ENCODE measurements around the gene CRACDL.

CRACDL gene

DNA sequence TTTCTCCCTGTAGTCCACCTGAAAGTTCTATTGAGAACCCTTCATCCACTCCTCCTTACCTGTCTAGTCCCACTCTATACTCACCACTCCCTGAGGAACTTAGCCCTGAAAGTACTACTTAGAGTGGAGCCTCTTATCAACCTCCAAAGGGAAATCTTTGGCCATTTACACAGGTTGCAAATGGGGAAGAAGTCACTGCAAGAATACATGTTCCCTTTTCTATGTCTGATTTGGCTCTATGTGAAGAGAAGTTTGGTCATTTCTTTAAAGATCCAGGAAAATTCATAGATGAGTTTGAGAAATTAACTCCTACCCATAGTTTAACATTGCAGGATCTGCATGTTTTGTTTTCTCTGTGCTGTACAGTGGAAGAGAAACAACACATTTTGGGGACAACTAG lies 182.2 kb downstream of the CRACDL start:
- TF ChIP-seq, protein P1, sequence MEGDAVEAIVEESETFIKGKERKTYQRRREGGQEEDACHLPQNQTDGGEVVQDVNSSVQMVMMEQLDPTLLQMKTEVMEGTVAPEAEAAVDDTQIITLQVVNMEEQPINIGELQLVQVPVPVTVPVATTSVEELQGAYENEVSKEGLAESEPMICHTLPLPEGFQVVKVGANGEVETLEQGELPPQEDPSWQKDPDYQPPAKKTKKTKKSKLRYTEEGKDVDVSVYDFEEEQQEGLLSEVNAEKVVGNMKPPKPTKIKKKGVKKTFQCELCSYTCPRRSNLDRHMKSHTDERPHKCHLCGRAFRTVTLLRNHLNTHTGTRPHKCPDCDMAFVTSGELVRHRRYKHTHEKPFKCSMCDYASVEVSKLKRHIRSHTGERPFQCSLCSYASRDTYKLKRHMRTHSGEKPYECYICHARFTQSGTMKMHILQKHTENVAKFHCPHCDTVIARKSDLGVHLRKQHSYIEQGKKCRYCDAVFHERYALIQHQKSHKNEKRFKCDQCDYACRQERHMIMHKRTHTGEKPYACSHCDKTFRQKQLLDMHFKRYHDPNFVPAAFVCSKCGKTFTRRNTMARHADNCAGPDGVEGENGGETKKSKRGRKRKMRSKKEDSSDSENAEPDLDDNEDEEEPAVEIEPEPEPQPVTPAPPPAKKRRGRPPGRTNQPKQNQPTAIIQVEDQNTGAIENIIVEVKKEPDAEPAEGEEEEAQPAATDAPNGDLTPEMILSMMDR (IDR thresholded peaks at IDR 0.05), result no peak

DNA sequence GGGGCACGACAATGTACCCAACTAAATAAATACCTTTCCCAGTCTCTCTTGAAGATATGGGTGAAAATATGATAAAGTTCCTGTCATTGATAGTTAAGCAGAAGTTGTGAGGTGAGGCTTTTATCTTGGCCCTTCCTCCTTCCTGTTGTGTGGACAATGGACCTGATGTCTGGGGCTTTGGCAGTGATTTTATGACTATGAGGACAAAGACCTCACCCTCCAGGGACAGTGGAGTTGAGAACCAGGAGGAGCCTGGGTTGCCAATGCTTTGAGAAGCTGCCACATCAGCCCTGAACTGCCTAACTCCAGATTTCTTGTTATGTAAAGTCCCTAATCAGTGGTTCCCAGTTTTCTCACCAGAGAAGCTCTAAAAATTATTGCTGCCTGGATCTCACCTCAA lies 184.3 kb downstream of the CRACDL start:
- TF ChIP-seq, protein P1 (IDR thresholded peaks at IDR 0.05), result no peak

DNA sequence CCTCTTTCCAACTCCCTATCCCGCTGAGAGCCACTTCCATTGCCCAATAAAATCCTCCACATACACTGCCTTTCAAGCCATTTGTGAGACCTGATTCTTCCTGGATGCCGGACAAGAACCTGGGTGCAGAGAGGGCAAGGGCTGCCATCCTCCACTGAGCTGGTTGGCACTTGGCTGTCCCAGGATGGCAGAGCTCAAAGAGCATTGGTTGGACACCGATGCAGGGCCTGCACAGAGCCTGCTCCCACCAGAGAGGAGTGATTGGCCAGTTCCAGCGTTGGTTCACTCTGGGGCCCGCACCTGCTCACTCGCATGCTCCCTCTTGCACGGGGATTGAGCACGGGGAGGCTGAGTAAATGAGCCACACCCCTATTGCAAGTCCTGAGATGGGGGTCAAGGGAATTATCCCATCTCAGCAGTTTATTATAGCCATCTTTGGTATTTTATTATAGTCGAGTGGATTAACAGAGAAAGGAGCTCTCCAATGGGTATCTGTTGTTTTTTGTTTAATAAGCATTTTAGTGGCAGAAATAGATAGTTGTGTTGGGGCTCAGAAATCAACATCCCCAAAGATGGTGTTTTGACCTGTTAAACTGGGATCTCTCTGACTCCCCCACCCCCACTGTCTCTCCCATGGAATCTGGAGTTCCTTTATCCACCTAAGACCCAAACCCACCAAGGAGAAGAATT lies 185.3 kb downstream of the CRACDL start:
- TF ChIP-seq, protein P1 (IDR thresholded peaks at IDR 0.05), result no peak

DNA sequence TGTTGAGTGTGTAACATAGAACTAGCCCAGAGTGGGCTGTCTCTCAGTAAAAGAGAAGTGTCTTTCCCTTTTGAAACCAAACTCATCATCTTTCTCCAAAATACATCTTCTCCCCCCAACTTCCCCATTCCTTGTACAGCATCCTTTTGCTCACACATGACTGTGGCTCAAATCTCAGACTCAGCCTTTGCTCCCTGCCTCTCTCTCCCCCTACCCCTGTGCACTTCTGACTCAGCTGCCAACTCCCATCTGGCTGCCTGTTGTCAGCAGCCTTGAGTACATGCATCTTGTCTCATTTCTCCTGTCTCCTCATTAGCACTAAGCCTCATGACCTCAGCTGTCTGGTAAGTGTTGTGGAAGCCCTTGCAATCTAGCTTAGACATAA lies 187.0 kb downstream of the CRACDL start:
- TF ChIP-seq, protein P1 (IDR thresholded peaks at IDR 0.05), result no peak

DNA sequence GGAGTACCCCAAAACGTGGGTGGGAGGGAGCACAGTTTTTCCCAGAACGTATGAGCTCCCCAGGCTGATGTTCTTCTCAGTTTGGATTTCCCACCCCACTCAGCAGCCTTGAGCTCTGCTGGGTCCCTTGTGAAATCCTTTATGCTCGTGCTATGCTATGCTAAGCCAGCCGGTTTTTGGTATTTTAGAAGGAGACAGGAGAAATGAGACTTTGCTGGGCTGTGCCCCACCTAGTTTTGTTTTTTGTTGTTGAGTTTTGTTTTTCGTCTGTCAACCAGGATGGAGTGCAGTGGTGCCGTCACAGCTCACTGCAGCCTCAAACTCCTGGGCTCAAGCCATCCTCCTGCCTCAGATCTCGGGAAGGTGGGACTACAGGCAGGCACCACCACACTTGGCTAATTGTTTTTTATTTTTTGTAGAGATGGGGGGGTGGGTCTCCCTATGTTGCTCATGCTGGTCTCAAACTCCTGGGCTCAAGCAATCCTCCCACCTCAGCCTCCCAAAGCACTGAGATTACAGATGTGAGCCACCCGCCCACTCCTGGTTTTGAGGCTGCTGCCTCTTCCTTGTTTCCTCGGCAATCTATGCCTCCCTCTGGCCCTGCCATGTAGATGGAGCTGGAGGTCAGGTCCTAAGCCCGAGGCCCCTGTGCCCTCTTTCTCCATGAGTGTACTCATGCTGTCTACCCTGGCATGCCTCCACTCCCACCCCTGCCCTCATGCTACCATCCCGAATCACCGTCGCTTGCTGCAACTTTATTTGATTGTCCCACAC lies 187.5 kb downstream of the CRACDL start:
- TF ChIP-seq, protein P1 (IDR thresholded peaks at IDR 0.05), result no peak

DNA sequence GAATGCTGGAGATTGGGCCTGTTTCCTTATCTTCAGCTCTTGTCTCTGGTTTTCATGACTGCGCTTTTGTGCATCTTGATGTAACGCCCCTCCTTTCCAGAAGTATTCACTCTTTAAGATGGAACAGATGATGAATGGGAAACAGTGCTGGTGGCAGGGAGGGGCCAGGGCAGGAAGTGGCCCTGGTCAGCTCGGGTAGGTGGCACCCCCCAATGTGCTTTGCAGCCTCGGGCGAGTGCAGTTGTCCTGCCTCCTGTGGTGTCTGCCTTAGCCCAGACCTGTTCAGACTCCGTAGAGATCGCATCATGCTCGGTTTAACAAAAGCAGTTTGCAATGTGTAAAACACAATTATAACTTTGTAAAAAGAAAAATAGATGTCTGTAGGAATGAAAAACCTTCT lies 188.1 kb downstream of the CRACDL start:
- TF ChIP-seq, protein P1 (IDR thresholded peaks at IDR 0.05), result no peak

DNA sequence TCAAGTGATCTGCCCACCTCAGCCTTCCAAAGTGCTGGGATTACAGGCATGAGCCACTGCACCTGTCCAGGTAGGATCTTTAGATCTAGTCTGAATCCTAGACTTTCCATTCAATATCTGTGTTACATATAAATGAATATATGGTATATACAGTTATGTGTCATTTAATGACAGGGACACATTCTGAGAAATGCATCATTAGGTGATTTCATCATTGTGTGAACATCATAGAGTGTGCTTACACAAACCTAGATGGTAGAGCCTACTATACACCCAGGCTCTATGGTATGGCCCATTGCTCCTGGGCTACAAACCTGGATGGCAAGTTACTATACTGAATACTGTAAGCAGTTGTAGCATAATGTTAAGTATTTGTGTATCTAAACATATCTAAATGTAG lies 189.6 kb downstream of the CRACDL start:
- TF ChIP-seq, protein P1 (IDR thresholded peaks at IDR 0.05), result no peak
